AG04450 (cell line): ENCODE measurements around the gene FBXO47. TPM values are rescaled to one million over a fixed set of nuclear protein-coding genes. Genes with fewer than 3 reads are reported as not detected.
A peak's percentile ranks its signal among the peaks of the same experiment; 100 is the strongest.

Source experiments
- CTCF ChIA-PET: fragments of 300-600, 350-600 bp; formaldehyde crosslinking; extraction: SDS; loops from one replicate; lab custom pipeline; 2022; ENCODE audit warnings: antibody characterized with exemption, inconsistent platforms; lab: Charles Lee
- POLR2A ChIA-PET: fragments of 350-600 bp; formaldehyde crosslinking; extraction: SDS; loops from one replicate; lab custom pipeline; 2021; ENCODE audit warnings: antibody characterized with exemption, inconsistent platforms; lab: Yijun Ruan, JAX
- DNase-seq: peaks from one replicate; pipeline ENCODE4 v3.0.0-alpha.2; 2011; ENCODE audit warnings: low read depth, low spot score
- H3K27ac ChIP-seq: one replicate; pipeline ENCODE4 v1.5.1; 2012; ENCODE audit warnings: low read depth, low read length, control low read depth
- H3K27me3 ChIP-seq: one replicate; pipeline ENCODE4 v1.6.0; 2012; ENCODE audit warnings: low read length; ENCODE audit not compliant: control insufficient read depth, insufficient read depth
- H3K4me3 ChIP-seq: 2 replicates; pipeline ENCODE4 v1.5.1; 2011; ENCODE audit warnings: mild to moderate bottlenecking, low read depth, low read length, control low read depth
- H3K9me3 ChIP-seq: 2 replicates; pipeline ENCODE4 v1.5.1; 2012; ENCODE audit warnings: low read length; ENCODE audit not compliant: control insufficient read depth, insufficient read depth
- polyA plus RNA-seq: library from polyadenylated mRNA; depleted of rRNA; stranded (reverse); fragments of >200 nt; gene quantifications from 2 replicates; pipeline ENCODE4 v1.2.3, GENCODE V29; 2011
- TF ChIP-seq, protein P1 (sequence below): IDR thresholded peaks from 2 replicates; pipeline ENCODE4 v1.5.1; 2011; ENCODE audit warnings: low read depth, low read length, control low read depth, inconsistent platforms

FBXO47 gene
- polyA plus RNA-seq, 1 experiment, result not detected

GRCh38 chr17:38917259-38917658 is 49.9 kb downstream of the FBXO47 start:
- H3K4me3 ChIP-seq, result no peak overlapping the region
- DNase-seq, result no peak
- TF ChIP-seq, protein P1, sequence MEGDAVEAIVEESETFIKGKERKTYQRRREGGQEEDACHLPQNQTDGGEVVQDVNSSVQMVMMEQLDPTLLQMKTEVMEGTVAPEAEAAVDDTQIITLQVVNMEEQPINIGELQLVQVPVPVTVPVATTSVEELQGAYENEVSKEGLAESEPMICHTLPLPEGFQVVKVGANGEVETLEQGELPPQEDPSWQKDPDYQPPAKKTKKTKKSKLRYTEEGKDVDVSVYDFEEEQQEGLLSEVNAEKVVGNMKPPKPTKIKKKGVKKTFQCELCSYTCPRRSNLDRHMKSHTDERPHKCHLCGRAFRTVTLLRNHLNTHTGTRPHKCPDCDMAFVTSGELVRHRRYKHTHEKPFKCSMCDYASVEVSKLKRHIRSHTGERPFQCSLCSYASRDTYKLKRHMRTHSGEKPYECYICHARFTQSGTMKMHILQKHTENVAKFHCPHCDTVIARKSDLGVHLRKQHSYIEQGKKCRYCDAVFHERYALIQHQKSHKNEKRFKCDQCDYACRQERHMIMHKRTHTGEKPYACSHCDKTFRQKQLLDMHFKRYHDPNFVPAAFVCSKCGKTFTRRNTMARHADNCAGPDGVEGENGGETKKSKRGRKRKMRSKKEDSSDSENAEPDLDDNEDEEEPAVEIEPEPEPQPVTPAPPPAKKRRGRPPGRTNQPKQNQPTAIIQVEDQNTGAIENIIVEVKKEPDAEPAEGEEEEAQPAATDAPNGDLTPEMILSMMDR, result peak; percentile 15; the same call in 1 of the 2 replicates
- no peaks in the 10 kb centered on the region; the same call in 1 of the 2 replicates for H3K9me3 ChIP-seq
- ChIA-PET CTCF (no interaction called here), POLR2A (interaction anchor here (0.6 to 1.6 kb wide), 2 partner anchors 48 to 236 kb away, joined by 3 to 4 read pairs; no protein-coding TSS in a partner anchor)
- H3K27ac ChIP-seq, result no peak overlapping the region
- no peaks in the 10 kb centered on the region for H3K27me3 ChIP-seq

- ChIA-PET CTCF (no interaction called here), POLR2A (interaction anchor here (1.6 kb wide), 1 partner anchor 237 kb away, joined by 3 read pairs; no protein-coding TSS in a partner anchor)
- no peak overlapping the region for H3K4me3 ChIP-seq
Observed at GRCh38 chr17:38916771-38917170, 50.4 kb downstream of the FBXO47 start.

DNA sequence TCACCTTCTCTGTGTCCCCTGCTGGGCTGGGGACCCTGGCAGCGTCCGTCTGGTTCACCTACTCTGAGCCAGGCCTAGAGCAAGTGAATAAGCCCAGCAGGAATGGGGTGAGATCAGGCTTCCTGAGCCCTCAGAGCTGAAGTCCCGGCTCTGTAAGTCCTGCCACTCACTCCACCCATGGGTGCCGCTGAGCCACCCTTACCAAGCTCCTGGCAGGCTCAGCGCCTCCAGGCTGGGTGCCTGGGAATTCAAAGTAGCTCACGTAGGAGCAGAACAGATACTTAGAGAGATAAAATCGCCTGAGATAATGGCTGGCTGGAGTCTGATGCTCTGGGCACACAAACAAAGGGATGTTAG is 51.6 kb downstream of the FBXO47 start:
- TF ChIP-seq, protein P1, result no peak
- no peak for DNase-seq
- CTCF ChIA-PET, result interaction anchor here (0.7 kb wide), 1 partner anchor 260 kb away, joined by 3 read pairs; no protein-coding TSS in a partner anchor
- Histone ChIP-seq H3K27ac (peak overlapping the region; percentile 11), H3K9me3 (no peaks in the 10 kb centered on the region; the same call in 1 of the 2 replicates), H3K4me3 (no peak overlapping the region), H3K27me3 (no peaks in the 10 kb centered on the region)
- POLR2A ChIA-PET, result interaction anchor here (1.6 to 2.1 kb wide), 2 partner anchors 15 to 238 kb away, joined by 3 to 7 read pairs; no protein-coding TSS in a partner anchor

More at GRCh38 chr17:38916771-38917170, 50.4 kb downstream of the FBXO47 start:
- Histone ChIP-seq H3K27me3 (no peaks in the 10 kb centered on the region), H3K27ac (no peak overlapping the region), H3K9me3 (no peaks in the 10 kb centered on the region; the same call in 1 of the 2 replicates)
- TF ChIP-seq, protein P1, result no peak
- DNase-seq, result no peak

DNA sequence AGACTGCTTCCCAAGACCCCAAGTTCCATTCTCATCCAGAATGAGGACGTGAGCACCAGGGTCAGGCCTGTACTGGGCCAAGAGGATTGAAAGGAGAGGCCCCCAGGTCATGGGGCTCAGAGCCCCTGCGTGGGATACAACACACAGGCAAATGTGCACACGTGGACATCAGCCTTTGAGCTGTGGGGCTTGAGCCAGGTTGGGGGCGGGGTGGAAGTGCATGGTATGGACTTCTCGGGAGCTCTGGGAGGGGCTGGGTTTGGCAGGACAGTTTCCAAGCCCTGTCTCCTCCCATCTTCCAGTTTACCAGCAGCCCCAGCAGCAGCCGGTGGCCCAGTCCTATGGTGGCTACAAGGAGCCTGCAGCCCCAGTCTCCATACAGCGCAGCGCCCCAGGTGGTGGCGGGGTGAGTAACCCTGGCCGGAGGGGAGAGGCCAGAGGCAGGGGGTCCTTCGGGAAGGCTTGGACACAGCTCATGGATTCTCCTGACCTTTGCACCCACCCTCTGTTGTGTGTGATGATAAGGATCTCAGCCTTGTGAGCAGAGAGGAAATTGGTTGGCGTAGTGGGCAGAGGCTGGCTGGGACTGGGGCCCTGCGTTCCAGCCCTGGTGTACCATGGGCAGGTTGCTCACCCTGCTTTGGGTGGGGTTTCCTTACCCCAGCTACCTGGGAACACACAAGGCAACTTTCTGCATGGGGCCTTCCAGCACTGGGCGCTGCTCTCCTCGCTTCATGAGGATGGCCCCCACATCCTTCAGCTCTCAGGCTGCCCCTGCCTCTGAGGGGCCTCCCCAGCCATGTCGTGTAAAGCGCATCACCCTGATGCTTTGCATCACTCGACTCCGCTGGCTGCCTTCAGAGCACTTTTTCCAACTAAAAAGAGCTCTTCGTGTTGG is 52.2 kb downstream of the FBXO47 start:
- no peak overlapping the region for H3K4me3 ChIP-seq
- DNase-seq, result no peak
- no peaks in the 10 kb centered on the region; the same call in 1 of the 2 replicates for H3K9me3 ChIP-seq
- peak overlapping the region; percentile 31 for H3K27ac ChIP-seq
- POLR2A ChIA-PET, result interaction anchor here (1.0 to 2.1 kb wide), 2 partner anchors 14 to 239 kb away, joined by 3 to 7 read pairs; no protein-coding TSS in a partner anchor
- TF ChIP-seq, protein P1, result no peak
- CTCF ChIA-PET, result no interaction called here
- no peaks in the 10 kb centered on the region for H3K27me3 ChIP-seq
